B cell (primary cell): ENCODE data around the gene HPCA. TPM values are rescaled to one million over a fixed set of nuclear protein-coding genes. Genes with fewer than 3 reads are reported as not detected.

Experiments used
- ATAC-seq: fragments of 200-7000 bp; cut with Tn5 transposase; one replicate; pipeline ENCODE4 v1.10.0; 2021; ENCODE audit warnings: low read depth, mild to moderate bottlenecking, moderate number of reproducible peaks, moderate library complexity
- CTCF ChIA-PET: fragments of 350-600 bp; sonication (Branson Sonifier 250); formaldehyde crosslinking; loops from one replicate; lab custom pipeline; 2021; ENCODE audit warnings: antibody characterized with exemption, inconsistent platforms; lab: Charles Lee
- POLR2A ChIA-PET: fragments of 350-600 bp; sonication (Branson Sonifier 250); formaldehyde crosslinking; loops from one replicate; lab custom pipeline; 2021; ENCODE audit warnings: antibody characterized with exemption; lab: Charles Lee
- DNase-seq: peaks from one replicate; pipeline ENCODE4 v3.0.0; 2013
- H2AFZ ChIP-seq: 2 replicates; pipeline ENCODE4 v1.6.1; 2012; ENCODE audit warnings: mild to moderate bottlenecking, low read depth, low read length; ENCODE audit not compliant: insufficient read depth, poor library complexity, severe bottlenecking
- H3K27ac ChIP-seq, 2 donors: 1 replicate in 1 of 2; 2 replicates in 1 of 2; pipeline ENCODE4 v1.5.1; 2012 to 2013; ENCODE audit warnings: low read length in 2 of 2, mild to moderate bottlenecking in 2 of 2, moderate library complexity in 1 of 2
- H3K27me3 ChIP-seq, 4 experiments: fragments of 200-600 bp in 1 of 4; sonication (generic) in 1 of 4; replicated peaks in 1 of 4; 1 replicate in 2 of 4; 2 replicates in 2 of 4; pipeline versions ENCODE4 v1.6.1 to v1.7.0; 2013 to 2016; ENCODE audit warnings: low read length in 3 of 4, mild to moderate bottlenecking in 2 of 4, mixed read lengths in 1 of 4, moderate library complexity in 1 of 4; ENCODE audit not compliant: insufficient read depth in 4 of 4, control insufficient read depth in 3 of 4; ENCODE audit errors: control extremely low read depth in 1 of 4
- H3K36me3 ChIP-seq, 2 experiments: replicated peaks in 1 of 2; 1 replicate in 1 of 2; 2 replicates in 1 of 2; pipeline versions ENCODE4 v1.6.1 to v1.7.1; 2013; ENCODE audit warnings: low read length in 1 of 2; ENCODE audit not compliant: insufficient read depth in 2 of 2, control insufficient read depth in 1 of 2; ENCODE audit errors: control extremely low read depth in 1 of 2, extremely low read depth in 1 of 2
- H3K4me1 ChIP-seq, 2 donors: fragments of 200-600 bp in 1 of 2; sonication (generic) in 1 of 2; 1 replicate in 1 of 2; 2 replicates in 1 of 2; pipeline versions ENCODE4 v1.5.1 to v1.6.1; 2013 to 2017; ENCODE audit warnings: low read length in 2 of 2; ENCODE audit not compliant: control insufficient read depth in 2 of 2, insufficient read depth in 2 of 2
- H3K4me2 ChIP-seq: replicated peaks from 2 replicates; pipeline ENCODE3; 2012; ENCODE audit warnings: mild to moderate bottlenecking, low read depth, low read length; ENCODE audit not compliant: poor library complexity, severe bottlenecking
- H3K4me3 ChIP-seq, 5 experiments: fragments of 200-600 bp in 1 of 5; sonication (generic) in 1 of 5; 1 replicate in 3 of 5; 2 replicates in 2 of 5; pipeline versions ENCODE4 v1.5.1 to v1.7.0; 2011 to 2016; ENCODE audit warnings: low read length in 4 of 5, mild to moderate bottlenecking in 4 of 5, low read depth in 2 of 5, control low read depth in 1 of 5, moderate library complexity in 1 of 5; ENCODE audit not compliant: insufficient read depth in 1 of 5; ENCODE audit errors: control extremely low read depth in 1 of 5, extremely low read depth in 1 of 5
- H3K79me2 ChIP-seq: fragments of 200-600 bp; sonication (generic); one replicate; pipeline ENCODE4 v1.6.0; 2016; ENCODE audit warnings: low read length; ENCODE audit not compliant: control insufficient read depth, insufficient read depth
- H3K9ac ChIP-seq: fragments of 200-600 bp; sonication (generic); 2 replicates; pipeline ENCODE4 v1.6.1; 2017; ENCODE audit warnings: mild to moderate bottlenecking, low read length, moderate library complexity
- H3K9me3 ChIP-seq, 3 donors: one replicate each; pipeline versions ENCODE4 v1.6.1 to v1.7.1; 2013; ENCODE audit warnings: low read length in 2 of 3; ENCODE audit not compliant: control insufficient read depth in 2 of 3, insufficient read depth in 1 of 3; ENCODE audit errors: control extremely low read depth in 1 of 3
- H4K20me1 ChIP-seq: 2 replicates; pipeline ENCODE4 v1.6.0; 2012; ENCODE audit warnings: mild to moderate bottlenecking, low read length; ENCODE audit not compliant: insufficient read depth, control insufficient read depth, poor library complexity, severe bottlenecking
- H3K27ac Mint-ChIP-seq: one replicate; pipeline ENCODE4 v1.8.0; 2021; ENCODE audit warnings: mixed read lengths
- H3K27me3 Mint-ChIP-seq: one replicate; pipeline ENCODE4 v1.8.0; 2021; ENCODE audit warnings: mixed read lengths
- H3K4me1 Mint-ChIP-seq: one replicate; pipeline ENCODE4 v1.8.0; 2021; ENCODE audit warnings: mixed read lengths
- H3K4me3 Mint-ChIP-seq: one replicate; pipeline ENCODE4 v1.8.0; 2021; ENCODE audit warnings: mixed read lengths
- H3K9me3 Mint-ChIP-seq: one replicate; pipeline ENCODE4 v1.8.0; 2022; ENCODE audit warnings: mixed read lengths; ENCODE audit not compliant: insufficient read depth
- EZH2 ChIP-seq: IDR thresholded peaks from 2 replicates; pipeline ENCODE4 v1.6.1; 2012; ENCODE audit warnings: borderline replicate concordance, low read depth, mild to moderate bottlenecking, moderate library complexity, low read length; ENCODE audit not compliant: insufficient read depth, poor library complexity, severe bottlenecking
- WGBS: methylation state at CpG from one replicate; pipeline ENCODE4 v1.1.5; 2013; ENCODE audit warnings: missing lambda C conversion rate; ENCODE audit not compliant: insufficient coverage; 5-methylcytosine and 5-hydroxymethylcytosine counted together
- intact Hi-C: fragments of 100-400 bp; cut with micrococcal nuclease; formaldehyde crosslinking; loops from one replicate; pipeline ENCODE4 v1.10.0; 2022
- polyA plus RNA-seq: library from polyadenylated mRNA; depleted of rRNA; stranded (reverse); fragments of >200 nt; gene quantifications from 2 replicates; pipeline ENCODE4 v1.2.3, GENCODE V29; 2012
- total RNA-seq, 2 donors: library from RNA; stranded (reverse); fragments of 120-200 nt in 1 of 2; gene quantifications; 1 replicate in 1 of 2; 2 replicates in 1 of 2; pipeline versions ENCODE4 v1.2.3 to v1.2.4, GENCODE V29; 2013 to 2022
- TF ChIP-seq, protein P1 (sequence below): fragments of 200-600 bp; IDR thresholded peaks from one replicate; pipeline ENCODE4 v1.8.0; 2022; ENCODE audit warnings: antibody characterized with exemption, mild to moderate bottlenecking

Gene HPCA
- total and polyA plus RNA-seq, 2 donors (not counting 1 experiment from before 2014, with no cell fraction given) = 0.06 TPM; not detected in 1

GRCh38 chr1:32874860-32875752 is 11.2 kb upstream of the HPCA start:
- H3K79me2 ChIP-seq = no peaks in the 10 kb centered on the region
- no peak overlapping the region for H3K9ac ChIP-seq
- ATAC-seq (no peak), DNase-seq (peak; percentile 15)
- ChIA-PET CTCF (interaction anchor here (0.6 to 3.5 kb wide), 14 partner anchors 12 to 474 kb away, joined by 3 to 44 read pairs (median 4); partner anchors contain the start of gene HPCA), POLR2A (no interaction called here)
- TF ChIP-seq EZH2 = no peak
- TF ChIP-seq, protein P1, sequence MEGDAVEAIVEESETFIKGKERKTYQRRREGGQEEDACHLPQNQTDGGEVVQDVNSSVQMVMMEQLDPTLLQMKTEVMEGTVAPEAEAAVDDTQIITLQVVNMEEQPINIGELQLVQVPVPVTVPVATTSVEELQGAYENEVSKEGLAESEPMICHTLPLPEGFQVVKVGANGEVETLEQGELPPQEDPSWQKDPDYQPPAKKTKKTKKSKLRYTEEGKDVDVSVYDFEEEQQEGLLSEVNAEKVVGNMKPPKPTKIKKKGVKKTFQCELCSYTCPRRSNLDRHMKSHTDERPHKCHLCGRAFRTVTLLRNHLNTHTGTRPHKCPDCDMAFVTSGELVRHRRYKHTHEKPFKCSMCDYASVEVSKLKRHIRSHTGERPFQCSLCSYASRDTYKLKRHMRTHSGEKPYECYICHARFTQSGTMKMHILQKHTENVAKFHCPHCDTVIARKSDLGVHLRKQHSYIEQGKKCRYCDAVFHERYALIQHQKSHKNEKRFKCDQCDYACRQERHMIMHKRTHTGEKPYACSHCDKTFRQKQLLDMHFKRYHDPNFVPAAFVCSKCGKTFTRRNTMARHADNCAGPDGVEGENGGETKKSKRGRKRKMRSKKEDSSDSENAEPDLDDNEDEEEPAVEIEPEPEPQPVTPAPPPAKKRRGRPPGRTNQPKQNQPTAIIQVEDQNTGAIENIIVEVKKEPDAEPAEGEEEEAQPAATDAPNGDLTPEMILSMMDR = no peak
- H3K27me3 ChIP-seq = peaks cover 0 to 61% (median 19%) of the 10 kb centered on the region in 4 experiments
- H3K9me3 Mint-ChIP-seq = no peaks in the 10 kb centered on the region
- no peak overlapping the region for H3K4me3 Mint-ChIP-seq
- H2AFZ ChIP-seq = no peak overlapping the region
- H3K4me1 ChIP-seq = peaks cover 23 to 37% of the 10 kb centered on the region in 2 donors
- no peak overlapping the region for H3K4me3 ChIP-seq
- peaks cover 39% of the 10 kb centered on the region for H3K27me3 Mint-ChIP-seq
- intact Hi-C loops = loop anchor here (10.0 kb wide), 1 partner anchor 50 kb away; no protein-coding TSS in a partner anchor
- peaks cover 3% of the 10 kb centered on the region for H4K20me1 ChIP-seq
- H3K4me2 ChIP-seq = no peak overlapping the region
- H3K36me3 ChIP-seq = no peaks in the 10 kb centered on the region
- no peaks in the 10 kb centered on the region for H3K9me3 ChIP-seq
- H3K4me1 Mint-ChIP-seq = peaks cover 32% of the 10 kb centered on the region
- WGBS = 82% methylated on average over 4 of the region's 5 CpGs
- H3K27ac Mint-ChIP-seq = no peak overlapping the region
- no peak overlapping the region for H3K27ac ChIP-seq
